ENCODE measurements around the gene MAD1L1. TPM values are rescaled to one million over a fixed set of nuclear protein-coding genes. Genes with fewer than 3 reads are reported as not detected.

MAD1L1 gene
- total RNA-seq, 1 experiment from 2014 or later = 43.8 TPM

DNA sequence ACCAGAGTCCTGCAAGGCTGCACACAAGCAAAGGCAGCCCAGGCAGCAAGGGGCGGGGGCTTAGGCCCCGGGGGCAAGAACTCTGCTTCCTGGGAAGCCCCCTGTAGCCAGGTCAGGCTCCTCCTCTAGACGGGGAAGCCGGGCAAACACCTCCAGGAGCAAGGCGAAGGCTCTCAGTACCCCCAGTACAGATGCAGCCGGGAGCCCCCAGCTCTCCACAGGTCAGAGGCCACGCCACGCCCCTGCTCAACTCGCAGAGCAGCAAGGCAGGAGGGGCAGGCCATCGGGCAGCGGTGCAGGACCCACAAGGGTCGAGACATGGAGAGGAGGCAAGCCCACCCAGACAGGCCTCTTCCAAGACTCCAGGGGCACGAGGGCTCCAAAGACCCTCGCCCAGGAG lies 108.8 kb downstream of the MAD1L1 start:
- H3K36me3 Mint-ChIP-seq = no peaks in the 10 kb centered on the region; the same call in 1 of the 2 replicates
- H3K27ac Mint-ChIP-seq = peak overlapping the region; percentile 79
- DNase-seq (ENCODE audit: low spot score) = no peak
- H3K9me3 Mint-ChIP-seq = no peaks in the 10 kb centered on the region
- ATAC-seq = no peak
- POLR2A ChIA-PET = no interaction called here
- H3K4me1 Mint-ChIP-seq = no peaks in the 10 kb centered on the region
- TF ChIP-seq, protein P1, sequence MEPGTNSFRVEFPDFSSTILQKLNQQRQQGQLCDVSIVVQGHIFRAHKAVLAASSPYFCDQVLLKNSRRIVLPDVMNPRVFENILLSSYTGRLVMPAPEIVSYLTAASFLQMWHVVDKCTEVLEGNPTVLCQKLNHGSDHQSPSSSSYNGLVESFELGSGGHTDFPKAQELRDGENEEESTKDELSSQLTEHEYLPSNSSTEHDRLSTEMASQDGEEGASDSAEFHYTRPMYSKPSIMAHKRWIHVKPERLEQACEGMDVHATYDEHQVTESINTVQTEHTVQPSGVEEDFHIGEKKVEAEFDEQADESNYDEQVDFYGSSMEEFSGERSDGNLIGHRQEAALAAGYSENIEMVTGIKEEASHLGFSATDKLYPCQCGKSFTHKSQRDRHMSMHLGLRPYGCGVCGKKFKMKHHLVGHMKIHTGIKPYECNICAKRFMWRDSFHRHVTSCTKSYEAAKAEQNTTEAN (CRISPR knock-in tag; IDR thresholded peaks at IDR 0.05) = no peak
- TF ChIP-seq ZNF396 (CRISPR knock-in tag; IDR thresholded peaks at IDR 0.05; ENCODE audit: borderline replicate concordance) (no peak), CREM (CRISPR knock-in tag; IDR thresholded peaks at IDR 0.05) (no peak), HMGA2 (CRISPR knock-in tag; IDR thresholded peaks at IDR 0.05) (no peak), ZBTB21 (CRISPR knock-in tag; IDR thresholded peaks at IDR 0.05; ENCODE audit: borderline replicate concordance) (no peak), SMAD3 (CRISPR knock-in tag; IDR thresholded peaks at IDR 0.05; ENCODE audit: borderline replicate concordance) (no peak), GABPB1 (CRISPR knock-in tag; IDR thresholded peaks at IDR 0.05) (no peak), JUN (CRISPR knock-in tag; IDR thresholded peaks at IDR 0.05) (no peak)
- TF ChIP-seq, protein P2, sequence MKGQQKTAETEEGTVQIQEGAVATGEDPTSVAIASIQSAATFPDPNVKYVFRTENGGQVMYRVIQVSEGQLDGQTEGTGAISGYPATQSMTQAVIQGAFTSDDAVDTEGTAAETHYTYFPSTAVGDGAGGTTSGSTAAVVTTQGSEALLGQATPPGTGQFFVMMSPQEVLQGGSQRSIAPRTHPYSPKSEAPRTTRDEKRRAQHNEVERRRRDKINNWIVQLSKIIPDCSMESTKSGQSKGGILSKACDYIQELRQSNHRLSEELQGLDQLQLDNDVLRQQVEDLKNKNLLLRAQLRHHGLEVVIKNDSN (CRISPR knock-in tag; IDR thresholded peaks at IDR 0.05) = no peak
- TF ChIP-seq, protein P3, sequence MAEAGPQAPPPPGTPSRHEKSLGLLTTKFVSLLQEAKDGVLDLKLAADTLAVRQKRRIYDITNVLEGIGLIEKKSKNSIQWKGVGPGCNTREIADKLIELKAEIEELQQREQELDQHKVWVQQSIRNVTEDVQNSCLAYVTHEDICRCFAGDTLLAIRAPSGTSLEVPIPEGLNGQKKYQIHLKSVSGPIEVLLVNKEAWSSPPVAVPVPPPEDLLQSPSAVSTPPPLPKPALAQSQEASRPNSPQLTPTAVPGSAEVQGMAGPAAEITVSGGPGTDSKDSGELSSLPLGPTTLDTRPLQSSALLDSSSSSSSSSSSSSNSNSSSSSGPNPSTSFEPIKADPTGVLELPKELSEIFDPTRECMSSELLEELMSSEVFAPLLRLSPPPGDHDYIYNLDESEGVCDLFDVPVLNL (CRISPR knock-in tag; IDR thresholded peaks at IDR 0.05; ENCODE audit: borderline replicate concordance, low read depth) = no peak
- TF ChIP-seq, protein P4, sequence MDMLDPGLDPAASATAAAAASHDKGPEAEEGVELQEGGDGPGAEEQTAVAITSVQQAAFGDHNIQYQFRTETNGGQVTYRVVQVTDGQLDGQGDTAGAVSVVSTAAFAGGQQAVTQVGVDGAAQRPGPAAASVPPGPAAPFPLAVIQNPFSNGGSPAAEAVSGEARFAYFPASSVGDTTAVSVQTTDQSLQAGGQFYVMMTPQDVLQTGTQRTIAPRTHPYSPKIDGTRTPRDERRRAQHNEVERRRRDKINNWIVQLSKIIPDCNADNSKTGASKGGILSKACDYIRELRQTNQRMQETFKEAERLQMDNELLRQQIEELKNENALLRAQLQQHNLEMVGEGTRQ (CRISPR knock-in tag; IDR thresholded peaks at IDR 0.05) = no peak
- TF ChIP-seq, protein P5, sequence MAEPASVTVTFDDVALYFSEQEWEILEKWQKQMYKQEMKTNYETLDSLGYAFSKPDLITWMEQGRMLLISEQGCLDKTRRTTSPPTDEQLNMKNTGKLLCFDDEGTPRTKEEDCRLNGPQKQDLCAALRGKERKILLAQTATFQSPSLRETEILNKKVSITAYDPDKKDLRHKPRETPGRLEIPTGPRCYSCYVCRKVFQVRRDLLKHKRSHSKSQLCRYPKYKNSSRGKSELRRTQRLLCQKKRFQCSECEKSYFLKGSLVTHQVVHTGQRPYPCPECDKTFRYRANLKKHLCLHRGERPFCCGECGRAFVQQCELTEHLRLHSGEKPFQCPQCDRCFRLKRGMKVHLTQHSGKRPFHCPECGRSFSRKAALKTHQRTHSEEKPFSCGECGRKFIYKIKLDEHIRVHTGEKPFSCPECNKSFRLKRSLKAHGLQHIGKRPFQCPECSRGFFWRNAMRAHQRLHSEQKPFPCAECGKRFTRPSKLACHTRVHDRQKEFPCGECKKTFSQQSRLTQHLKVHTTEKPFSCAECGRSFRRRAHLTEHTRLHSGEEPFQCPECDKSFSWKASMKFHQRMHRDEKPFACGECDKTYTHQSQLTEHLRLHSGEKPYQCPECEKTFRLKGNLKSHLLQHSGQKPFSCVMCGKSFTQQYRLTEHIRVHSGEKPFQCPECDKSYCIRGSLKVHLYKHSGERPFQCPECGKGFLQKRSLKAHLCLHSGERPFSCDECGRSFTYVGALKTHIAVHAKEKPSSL (CRISPR knock-in tag; conservative IDR thresholded peaks at IDR 0.05) = no peak
- TF ChIP-seq, protein P6, sequence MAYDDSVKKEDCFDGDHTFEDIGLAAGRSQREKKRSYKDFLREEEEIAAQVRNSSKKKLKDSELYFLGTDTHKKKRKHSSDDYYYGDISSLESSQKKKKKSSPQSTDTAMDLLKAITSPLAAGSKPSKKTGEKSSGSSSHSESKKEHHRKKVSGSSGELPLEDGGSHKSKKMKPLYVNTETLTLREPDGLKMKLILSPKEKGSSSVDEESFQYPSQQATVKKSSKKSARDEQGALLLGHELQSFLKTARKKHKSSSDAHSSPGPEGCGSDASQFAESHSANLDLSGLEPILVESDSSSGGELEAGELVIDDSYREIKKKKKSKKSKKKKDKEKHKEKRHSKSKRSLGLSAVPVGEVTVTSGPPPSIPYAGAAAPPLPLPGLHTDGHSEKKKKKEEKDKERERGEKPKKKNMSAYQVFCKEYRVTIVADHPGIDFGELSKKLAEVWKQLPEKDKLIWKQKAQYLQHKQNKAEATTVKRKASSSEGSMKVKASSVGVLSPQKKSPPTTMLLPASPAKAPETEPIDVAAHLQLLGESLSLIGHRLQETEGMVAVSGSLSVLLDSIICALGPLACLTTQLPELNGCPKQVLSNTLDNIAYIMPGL (CRISPR knock-in tag; IDR thresholded peaks at IDR 0.05) = no peak
- TF ChIP-seq, protein P7, sequence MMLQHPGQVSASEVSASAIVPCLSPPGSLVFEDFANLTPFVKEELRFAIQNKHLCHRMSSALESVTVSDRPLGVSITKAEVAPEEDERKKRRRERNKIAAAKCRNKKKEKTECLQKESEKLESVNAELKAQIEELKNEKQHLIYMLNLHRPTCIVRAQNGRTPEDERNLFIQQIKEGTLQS (CRISPR knock-in tag; conservative IDR thresholded peaks at IDR 0.05) = no peak
- TF ChIP-seq, protein P8, sequence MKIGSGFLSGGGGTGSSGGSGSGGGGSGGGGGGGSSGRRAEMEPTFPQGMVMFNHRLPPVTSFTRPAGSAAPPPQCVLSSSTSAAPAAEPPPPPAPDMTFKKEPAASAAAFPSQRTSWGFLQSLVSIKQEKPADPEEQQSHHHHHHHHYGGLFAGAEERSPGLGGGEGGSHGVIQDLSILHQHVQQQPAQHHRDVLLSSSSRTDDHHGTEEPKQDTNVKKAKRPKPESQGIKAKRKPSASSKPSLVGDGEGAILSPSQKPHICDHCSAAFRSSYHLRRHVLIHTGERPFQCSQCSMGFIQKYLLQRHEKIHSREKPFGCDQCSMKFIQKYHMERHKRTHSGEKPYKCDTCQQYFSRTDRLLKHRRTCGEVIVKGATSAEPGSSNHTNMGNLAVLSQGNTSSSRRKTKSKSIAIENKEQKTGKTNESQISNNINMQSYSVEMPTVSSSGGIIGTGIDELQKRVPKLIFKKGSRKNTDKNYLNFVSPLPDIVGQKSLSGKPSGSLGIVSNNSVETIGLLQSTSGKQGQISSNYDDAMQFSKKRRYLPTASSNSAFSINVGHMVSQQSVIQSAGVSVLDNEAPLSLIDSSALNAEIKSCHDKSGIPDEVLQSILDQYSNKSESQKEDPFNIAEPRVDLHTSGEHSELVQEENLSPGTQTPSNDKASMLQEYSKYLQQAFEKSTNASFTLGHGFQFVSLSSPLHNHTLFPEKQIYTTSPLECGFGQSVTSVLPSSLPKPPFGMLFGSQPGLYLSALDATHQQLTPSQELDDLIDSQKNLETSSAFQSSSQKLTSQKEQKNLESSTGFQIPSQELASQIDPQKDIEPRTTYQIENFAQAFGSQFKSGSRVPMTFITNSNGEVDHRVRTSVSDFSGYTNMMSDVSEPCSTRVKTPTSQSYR (CRISPR knock-in tag; IDR thresholded peaks at IDR 0.05) = no peak
- TF ChIP-seq, protein P9, sequence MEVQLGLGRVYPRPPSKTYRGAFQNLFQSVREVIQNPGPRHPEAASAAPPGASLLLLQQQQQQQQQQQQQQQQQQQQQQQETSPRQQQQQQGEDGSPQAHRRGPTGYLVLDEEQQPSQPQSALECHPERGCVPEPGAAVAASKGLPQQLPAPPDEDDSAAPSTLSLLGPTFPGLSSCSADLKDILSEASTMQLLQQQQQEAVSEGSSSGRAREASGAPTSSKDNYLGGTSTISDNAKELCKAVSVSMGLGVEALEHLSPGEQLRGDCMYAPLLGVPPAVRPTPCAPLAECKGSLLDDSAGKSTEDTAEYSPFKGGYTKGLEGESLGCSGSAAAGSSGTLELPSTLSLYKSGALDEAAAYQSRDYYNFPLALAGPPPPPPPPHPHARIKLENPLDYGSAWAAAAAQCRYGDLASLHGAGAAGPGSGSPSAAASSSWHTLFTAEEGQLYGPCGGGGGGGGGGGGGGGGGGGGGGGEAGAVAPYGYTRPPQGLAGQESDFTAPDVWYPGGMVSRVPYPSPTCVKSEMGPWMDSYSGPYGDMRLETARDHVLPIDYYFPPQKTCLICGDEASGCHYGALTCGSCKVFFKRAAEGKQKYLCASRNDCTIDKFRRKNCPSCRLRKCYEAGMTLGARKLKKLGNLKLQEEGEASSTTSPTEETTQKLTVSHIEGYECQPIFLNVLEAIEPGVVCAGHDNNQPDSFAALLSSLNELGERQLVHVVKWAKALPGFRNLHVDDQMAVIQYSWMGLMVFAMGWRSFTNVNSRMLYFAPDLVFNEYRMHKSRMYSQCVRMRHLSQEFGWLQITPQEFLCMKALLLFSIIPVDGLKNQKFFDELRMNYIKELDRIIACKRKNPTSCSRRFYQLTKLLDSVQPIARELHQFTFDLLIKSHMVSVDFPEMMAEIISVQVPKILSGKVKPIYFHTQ (CRISPR knock-in tag; IDR thresholded peaks at IDR 0.05) = no peak
- TF ChIP-seq, protein P10, sequence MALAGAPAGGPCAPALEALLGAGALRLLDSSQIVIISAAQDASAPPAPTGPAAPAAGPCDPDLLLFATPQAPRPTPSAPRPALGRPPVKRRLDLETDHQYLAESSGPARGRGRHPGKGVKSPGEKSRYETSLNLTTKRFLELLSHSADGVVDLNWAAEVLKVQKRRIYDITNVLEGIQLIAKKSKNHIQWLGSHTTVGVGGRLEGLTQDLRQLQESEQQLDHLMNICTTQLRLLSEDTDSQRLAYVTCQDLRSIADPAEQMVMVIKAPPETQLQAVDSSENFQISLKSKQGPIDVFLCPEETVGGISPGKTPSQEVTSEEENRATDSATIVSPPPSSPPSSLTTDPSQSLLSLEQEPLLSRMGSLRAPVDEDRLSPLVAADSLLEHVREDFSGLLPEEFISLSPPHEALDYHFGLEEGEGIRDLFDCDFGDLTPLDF (CRISPR knock-in tag; IDR thresholded peaks at IDR 0.05) = no peak
- CTCF ChIA-PET = interaction anchor here (1.1 to 1.5 kb wide), 4 partner anchors 11 to 547 kb away, joined by 3 to 6 read pairs (median 4); no protein-coding TSS in a partner anchor
- no peak overlapping the region for H3K4me3 Mint-ChIP-seq
- H3K27me3 Mint-ChIP-seq (ENCODE audit: low read depth) = no peaks in the 10 kb centered on the region; the same call in 1 of the 2 replicates
